B cell (primary cell): ENCODE measurements around the gene PAXIP1. TPM values are rescaled to one million over a fixed set of nuclear protein-coding genes. Genes with fewer than 3 reads are reported as not detected.
"Not testable (repeated sequence)": the region's sequence is repeated elsewhere in the genome, so short reads cannot be mapped to it uniquely, and the experiment has no call there.

ENCODE experiments used
- ATAC-seq: fragments of 200-7000 bp; cut with Tn5 transposase; one replicate; pipeline ENCODE4 v1.10.0; 2021; ENCODE audit warnings: low read depth, mild to moderate bottlenecking, moderate number of reproducible peaks, moderate library complexity
- CTCF ChIA-PET: fragments of 350-600 bp; sonication (Branson Sonifier 250); formaldehyde crosslinking; loops from one replicate; lab custom pipeline; 2021; ENCODE audit warnings: antibody characterized with exemption, inconsistent platforms; lab: Charles Lee
- POLR2A ChIA-PET: fragments of 350-600 bp; sonication (Branson Sonifier 250); formaldehyde crosslinking; loops from one replicate; lab custom pipeline; 2021; ENCODE audit warnings: antibody characterized with exemption; lab: Charles Lee
- DNase-seq: peaks from one replicate; pipeline ENCODE4 v3.0.0; 2013
- H2AFZ ChIP-seq: 2 replicates; pipeline ENCODE4 v1.6.1; 2012; ENCODE audit warnings: mild to moderate bottlenecking, low read depth, low read length; ENCODE audit not compliant: insufficient read depth, poor library complexity, severe bottlenecking
- H3K27ac ChIP-seq, 2 donors: 1 replicate in 1 of 2; 2 replicates in 1 of 2; pipeline ENCODE4 v1.5.1; 2012 to 2013; ENCODE audit warnings: low read length in 2 of 2, mild to moderate bottlenecking in 2 of 2, moderate library complexity in 1 of 2
- H3K27me3 ChIP-seq, 4 experiments: fragments of 200-600 bp in 1 of 4; sonication (generic) in 1 of 4; replicated peaks in 1 of 4; 1 replicate in 2 of 4; 2 replicates in 2 of 4; pipeline versions ENCODE4 v1.6.1 to v1.7.0; 2013 to 2016; ENCODE audit warnings: low read length in 3 of 4, mild to moderate bottlenecking in 2 of 4, mixed read lengths in 1 of 4, moderate library complexity in 1 of 4; ENCODE audit not compliant: insufficient read depth in 4 of 4, control insufficient read depth in 3 of 4; ENCODE audit errors: control extremely low read depth in 1 of 4
- H3K36me3 ChIP-seq, 2 experiments: replicated peaks in 1 of 2; 1 replicate in 1 of 2; 2 replicates in 1 of 2; pipeline versions ENCODE4 v1.6.1 to v1.7.1; 2013; ENCODE audit warnings: low read length in 1 of 2; ENCODE audit not compliant: insufficient read depth in 2 of 2, control insufficient read depth in 1 of 2; ENCODE audit errors: control extremely low read depth in 1 of 2, extremely low read depth in 1 of 2
- H3K4me1 ChIP-seq, 2 donors: fragments of 200-600 bp in 1 of 2; sonication (generic) in 1 of 2; 1 replicate in 1 of 2; 2 replicates in 1 of 2; pipeline versions ENCODE4 v1.5.1 to v1.6.1; 2013 to 2017; ENCODE audit warnings: low read length in 2 of 2; ENCODE audit not compliant: control insufficient read depth in 2 of 2, insufficient read depth in 2 of 2
- H3K4me2 ChIP-seq: replicated peaks from 2 replicates; pipeline ENCODE3; 2012; ENCODE audit warnings: mild to moderate bottlenecking, low read depth, low read length; ENCODE audit not compliant: poor library complexity, severe bottlenecking
- H3K4me3 ChIP-seq, 5 experiments: fragments of 200-600 bp in 1 of 5; sonication (generic) in 1 of 5; 1 replicate in 3 of 5; 2 replicates in 2 of 5; pipeline versions ENCODE4 v1.5.1 to v1.7.0; 2011 to 2016; ENCODE audit warnings: low read length in 4 of 5, mild to moderate bottlenecking in 4 of 5, low read depth in 2 of 5, control low read depth in 1 of 5, moderate library complexity in 1 of 5; ENCODE audit not compliant: insufficient read depth in 1 of 5; ENCODE audit errors: control extremely low read depth in 1 of 5, extremely low read depth in 1 of 5
- H3K79me2 ChIP-seq: fragments of 200-600 bp; sonication (generic); one replicate; pipeline ENCODE4 v1.6.0; 2016; ENCODE audit warnings: low read length; ENCODE audit not compliant: control insufficient read depth, insufficient read depth
- H3K9ac ChIP-seq: fragments of 200-600 bp; sonication (generic); 2 replicates; pipeline ENCODE4 v1.6.1; 2017; ENCODE audit warnings: mild to moderate bottlenecking, low read length, moderate library complexity
- H3K9me3 ChIP-seq, 3 donors: one replicate each; pipeline versions ENCODE4 v1.6.1 to v1.7.1; 2013; ENCODE audit warnings: low read length in 2 of 3; ENCODE audit not compliant: control insufficient read depth in 2 of 3, insufficient read depth in 1 of 3; ENCODE audit errors: control extremely low read depth in 1 of 3
- H4K20me1 ChIP-seq: 2 replicates; pipeline ENCODE4 v1.6.0; 2012; ENCODE audit warnings: mild to moderate bottlenecking, low read length; ENCODE audit not compliant: insufficient read depth, control insufficient read depth, poor library complexity, severe bottlenecking
- H3K27ac Mint-ChIP-seq: one replicate; pipeline ENCODE4 v1.8.0; 2021; ENCODE audit warnings: mixed read lengths
- H3K27me3 Mint-ChIP-seq: one replicate; pipeline ENCODE4 v1.8.0; 2021; ENCODE audit warnings: mixed read lengths
- H3K4me1 Mint-ChIP-seq: one replicate; pipeline ENCODE4 v1.8.0; 2021; ENCODE audit warnings: mixed read lengths
- H3K4me3 Mint-ChIP-seq: one replicate; pipeline ENCODE4 v1.8.0; 2021; ENCODE audit warnings: mixed read lengths
- H3K9me3 Mint-ChIP-seq: one replicate; pipeline ENCODE4 v1.8.0; 2022; ENCODE audit warnings: mixed read lengths; ENCODE audit not compliant: insufficient read depth
- EZH2 ChIP-seq: IDR thresholded peaks from 2 replicates; pipeline ENCODE4 v1.6.1; 2012; ENCODE audit warnings: borderline replicate concordance, low read depth, mild to moderate bottlenecking, moderate library complexity, low read length; ENCODE audit not compliant: insufficient read depth, poor library complexity, severe bottlenecking
- WGBS: methylation state at CpG from one replicate; pipeline ENCODE4 v1.1.5; 2013; ENCODE audit warnings: missing lambda C conversion rate; ENCODE audit not compliant: insufficient coverage; 5-methylcytosine and 5-hydroxymethylcytosine counted together
- intact Hi-C: fragments of 100-400 bp; cut with micrococcal nuclease; formaldehyde crosslinking; loops from one replicate; pipeline ENCODE4 v1.10.0; 2022
- polyA plus RNA-seq: library from polyadenylated mRNA; depleted of rRNA; stranded (reverse); fragments of >200 nt; gene quantifications from 2 replicates; pipeline ENCODE4 v1.2.3, GENCODE V29; 2012
- total RNA-seq, 2 donors: library from RNA; stranded (reverse); fragments of 120-200 nt in 1 of 2; gene quantifications; 1 replicate in 1 of 2; 2 replicates in 1 of 2; pipeline versions ENCODE4 v1.2.3 to v1.2.4, GENCODE V29; 2013 to 2022
- TF ChIP-seq, protein P1 (sequence below): fragments of 200-600 bp; IDR thresholded peaks from one replicate; pipeline ENCODE4 v1.8.0; 2022; ENCODE audit warnings: antibody characterized with exemption, mild to moderate bottlenecking

The PAXIP1 gene
- total and polyA plus RNA-seq, 2 donors (not counting 1 experiment from before 2014, with no cell fraction given) = 9.2 to 18.5 TPM

- no peak overlapping the region for H3K4me3 Mint-ChIP-seq
- no peak overlapping the region for H3K27ac Mint-ChIP-seq
- TF ChIP-seq, protein P1, sequence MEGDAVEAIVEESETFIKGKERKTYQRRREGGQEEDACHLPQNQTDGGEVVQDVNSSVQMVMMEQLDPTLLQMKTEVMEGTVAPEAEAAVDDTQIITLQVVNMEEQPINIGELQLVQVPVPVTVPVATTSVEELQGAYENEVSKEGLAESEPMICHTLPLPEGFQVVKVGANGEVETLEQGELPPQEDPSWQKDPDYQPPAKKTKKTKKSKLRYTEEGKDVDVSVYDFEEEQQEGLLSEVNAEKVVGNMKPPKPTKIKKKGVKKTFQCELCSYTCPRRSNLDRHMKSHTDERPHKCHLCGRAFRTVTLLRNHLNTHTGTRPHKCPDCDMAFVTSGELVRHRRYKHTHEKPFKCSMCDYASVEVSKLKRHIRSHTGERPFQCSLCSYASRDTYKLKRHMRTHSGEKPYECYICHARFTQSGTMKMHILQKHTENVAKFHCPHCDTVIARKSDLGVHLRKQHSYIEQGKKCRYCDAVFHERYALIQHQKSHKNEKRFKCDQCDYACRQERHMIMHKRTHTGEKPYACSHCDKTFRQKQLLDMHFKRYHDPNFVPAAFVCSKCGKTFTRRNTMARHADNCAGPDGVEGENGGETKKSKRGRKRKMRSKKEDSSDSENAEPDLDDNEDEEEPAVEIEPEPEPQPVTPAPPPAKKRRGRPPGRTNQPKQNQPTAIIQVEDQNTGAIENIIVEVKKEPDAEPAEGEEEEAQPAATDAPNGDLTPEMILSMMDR = no peak
- no peak for TF ChIP-seq EZH2
- H3K9me3 ChIP-seq = peaks cover 0 to 19% (median 12%) of the 10 kb centered on the region in 3 donors
- H3K9ac ChIP-seq = no peak overlapping the region
- no peaks in the 10 kb centered on the region for H3K27me3 ChIP-seq
- no peaks in the 10 kb centered on the region for H3K4me1 ChIP-seq
- no peak overlapping the region for H3K27ac ChIP-seq
- no peak overlapping the region for H3K4me2 ChIP-seq
- intact Hi-C loops = no loop called here
- H3K4me3 ChIP-seq = no peak overlapping the region
- ChIA-PET CTCF (interaction anchor here (0.9 kb wide), 1 partner anchor 11 kb away, joined by 3 read pairs; no protein-coding TSS in a partner anchor), POLR2A (no interaction called here)
- no peaks in the 10 kb centered on the region for H4K20me1 ChIP-seq
- peaks cover 10% of the 10 kb centered on the region for H3K4me1 Mint-ChIP-seq
- peaks cover 5 to 8% of the 10 kb centered on the region in 2 experiments for H3K36me3 ChIP-seq
- DNase-seq (no peak), ATAC-seq (no peak)
- no peak overlapping the region for H2AFZ ChIP-seq
- H3K9me3 Mint-ChIP-seq = peaks cover 10% of the 10 kb centered on the region
- H3K79me2 ChIP-seq = peaks cover 43% of the 10 kb centered on the region
- no CpG with 5 or more reads among the region's 1 CpG for WGBS
- H3K27me3 Mint-ChIP-seq = no peaks in the 10 kb centered on the region
Measured at GRCh38 chr7:154937837-154938236, 65.1 kb downstream of the PAXIP1 start.

- Mint-ChIP-seq H3K9me3 (peaks cover 10% of the 10 kb centered on the region), H3K4me1 (peaks cover 28% of the 10 kb centered on the region)
- ATAC-seq, H3K27me3 ChIP-seq, H3K4me2 ChIP-seq, H3K4me3 ChIP-seq, H3K4me1 ChIP-seq, H4K20me1 ChIP-seq, H3K27ac ChIP-seq, H3K9ac ChIP-seq, H2AFZ ChIP-seq, H3K27ac Mint-ChIP-seq, intact Hi-C loops, H3K4me3 Mint-ChIP-seq, H3K27me3 Mint-ChIP-seq, H3K36me3 ChIP-seq, DNase-seq, POLR2A ChIA-PET: not testable (repeated sequence)
- H3K79me2 ChIP-seq = peaks cover 66% of the 10 kb centered on the region
- CTCF ChIA-PET = interaction anchor here (1.2 kb wide), 1 partner anchor 410 kb away, joined by 4 read pairs; no protein-coding TSS in a partner anchor
- 98% methylated on average over 5 of the region's 5 CpGs for WGBS
- H3K9me3 ChIP-seq = peaks cover 0 to 19% (median 16%) of the 10 kb centered on the region in 3 donors
Measured at GRCh38 chr7:154934353-154934952, 68.5 kb downstream of the PAXIP1 start.
